GM19372 (cell line): ENCODE results near the gene ATG4D.
"Not testable (repeated sequence)": the region's sequence is repeated elsewhere in the genome, so short reads cannot be mapped to it uniquely, and the experiment has no call there.

Experiments
- ATAC-seq: cut with Tn5 transposase; IDR thresholded peaks from one replicate; pipeline ENCODE4 v1.9.1; 2021; ENCODE audit warnings: mild to moderate bottlenecking, low read depth, moderate library complexity; ENCODE audit not compliant: unreplicated experiment

ATG4D gene

DNA sequence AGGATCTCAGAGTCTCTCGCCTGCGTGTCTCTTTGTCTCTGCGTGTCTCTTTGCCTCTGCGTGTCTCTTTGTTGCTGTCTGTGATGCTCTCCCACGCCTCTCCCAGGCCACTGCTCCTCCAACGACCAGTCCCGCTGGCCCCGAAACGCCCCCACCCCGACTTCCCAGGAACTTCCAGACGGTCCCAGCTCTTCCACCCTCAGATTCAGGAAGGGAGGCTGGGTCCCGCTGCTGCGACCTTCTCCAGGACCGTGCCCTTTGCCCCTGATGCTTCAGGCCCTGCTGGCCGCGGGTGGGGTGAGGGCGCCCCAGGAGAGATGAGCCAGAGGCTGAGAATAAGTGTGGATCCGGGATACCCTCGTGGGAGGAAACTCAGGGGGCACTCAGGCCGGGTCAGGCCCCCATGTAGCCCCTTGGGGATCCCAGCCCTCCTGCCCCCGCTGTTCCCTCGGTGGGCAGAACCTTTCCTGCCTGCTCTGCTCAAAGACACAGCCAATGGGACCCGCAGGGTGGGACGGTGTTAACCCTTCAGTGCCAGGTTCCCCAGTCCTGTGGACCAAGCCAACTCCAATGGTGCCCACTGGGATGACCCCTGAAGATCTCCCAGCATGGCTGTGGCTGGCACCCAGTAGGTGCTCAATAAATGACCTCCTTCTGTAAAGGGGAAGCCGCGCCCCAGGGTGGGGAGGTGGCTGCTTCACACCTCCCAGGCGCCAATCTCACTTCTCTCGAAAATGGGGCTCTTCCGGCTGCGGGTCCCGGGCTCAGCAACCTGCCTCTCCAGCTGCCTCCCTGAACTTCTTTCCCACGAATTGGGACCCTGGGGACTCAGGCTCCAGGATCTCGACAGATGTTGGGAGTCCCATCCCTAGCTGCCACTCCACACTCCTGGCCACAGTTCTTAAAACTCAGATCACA is 25.0 kb upstream of the ATG4D start:
- no peak for ATAC-seq

DNA sequence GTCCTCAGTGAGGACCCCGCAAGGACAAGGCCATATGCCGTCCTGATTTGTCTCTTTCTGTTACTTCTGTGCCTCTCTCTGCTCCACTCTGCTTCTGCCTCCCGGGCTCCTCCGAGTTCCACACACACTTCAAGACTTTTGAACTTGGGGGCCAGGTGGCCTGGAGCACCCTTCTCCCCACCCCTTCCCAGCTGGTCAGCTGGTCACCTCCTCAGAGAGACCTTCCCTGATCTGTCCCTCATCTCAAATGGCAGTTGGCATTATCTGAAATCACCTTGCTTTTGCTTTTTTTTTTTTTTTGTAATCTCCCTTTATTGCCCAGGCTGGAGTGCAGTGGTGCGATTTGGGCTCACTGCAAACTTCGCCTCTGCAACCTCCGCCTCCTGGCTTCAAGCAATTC is 24.3 kb upstream of the ATG4D start:
- ATAC-seq: no peak

DNA sequence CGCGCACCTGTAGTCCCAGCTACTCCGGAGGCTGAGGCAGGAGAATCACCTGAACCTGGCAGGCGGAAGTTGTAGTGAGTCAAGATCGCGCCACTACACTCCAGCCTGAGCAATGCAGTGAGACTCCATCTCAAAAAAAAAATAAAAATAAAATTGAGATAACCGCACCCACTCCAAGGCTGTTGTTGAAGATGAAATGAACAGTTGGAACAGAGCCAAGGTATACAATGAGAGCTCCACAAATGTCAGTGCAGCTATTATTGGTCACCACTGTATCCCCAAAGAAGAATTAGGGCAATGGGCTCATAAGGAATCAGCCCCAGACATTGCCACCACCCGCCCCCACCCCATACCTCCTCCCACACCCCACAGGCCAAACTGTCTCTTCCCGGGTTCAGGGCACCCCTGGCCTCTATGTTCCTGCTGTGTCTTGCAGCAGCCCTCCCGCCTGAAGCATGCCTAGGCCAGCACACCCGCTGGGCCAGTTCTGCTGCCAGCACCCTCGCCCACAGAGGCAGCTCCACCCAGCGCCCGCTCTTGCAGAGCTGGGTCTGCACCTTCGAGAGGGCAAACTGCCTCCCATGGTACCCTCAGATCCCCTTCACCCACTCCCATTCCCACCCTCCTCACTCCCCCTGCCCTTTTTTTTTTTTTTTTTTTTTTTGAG is 22.9 kb upstream of the ATG4D start:
- no peak for ATAC-seq

DNA sequence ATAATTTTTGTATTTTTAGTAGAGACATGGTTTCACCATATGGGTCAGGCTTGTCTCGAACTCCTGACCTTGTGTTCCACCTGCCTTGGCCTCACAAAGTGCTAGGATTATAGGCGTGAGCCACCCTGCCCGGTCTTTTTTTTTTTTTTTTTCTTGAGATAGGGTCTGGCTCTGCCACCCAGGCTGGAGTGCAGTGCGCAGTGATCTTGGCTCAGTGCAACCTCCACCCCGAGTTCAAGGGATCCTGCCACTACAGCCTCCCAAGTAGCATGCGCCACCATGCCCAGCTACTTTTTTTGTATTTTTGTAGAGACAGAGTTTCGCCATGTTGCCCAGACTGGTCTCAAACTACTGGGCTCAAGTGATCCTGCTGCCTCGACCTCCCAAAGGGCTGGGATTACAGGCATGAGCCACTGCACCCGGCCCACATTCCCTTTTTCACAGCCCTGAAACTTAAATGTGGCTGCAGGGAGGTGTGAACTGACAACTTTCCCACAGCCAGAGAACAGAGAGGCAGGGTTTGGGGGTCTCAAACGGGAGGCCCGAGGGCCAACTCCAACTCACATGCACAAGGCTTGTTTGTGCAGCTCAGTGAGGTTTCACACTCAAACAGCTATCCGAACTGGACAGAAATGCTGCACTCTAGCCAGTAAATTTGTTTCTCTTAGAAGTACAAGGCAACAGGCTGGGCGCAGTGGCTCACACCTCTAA is 22.1 kb upstream of the ATG4D start:
- no peak for ATAC-seq

DNA sequence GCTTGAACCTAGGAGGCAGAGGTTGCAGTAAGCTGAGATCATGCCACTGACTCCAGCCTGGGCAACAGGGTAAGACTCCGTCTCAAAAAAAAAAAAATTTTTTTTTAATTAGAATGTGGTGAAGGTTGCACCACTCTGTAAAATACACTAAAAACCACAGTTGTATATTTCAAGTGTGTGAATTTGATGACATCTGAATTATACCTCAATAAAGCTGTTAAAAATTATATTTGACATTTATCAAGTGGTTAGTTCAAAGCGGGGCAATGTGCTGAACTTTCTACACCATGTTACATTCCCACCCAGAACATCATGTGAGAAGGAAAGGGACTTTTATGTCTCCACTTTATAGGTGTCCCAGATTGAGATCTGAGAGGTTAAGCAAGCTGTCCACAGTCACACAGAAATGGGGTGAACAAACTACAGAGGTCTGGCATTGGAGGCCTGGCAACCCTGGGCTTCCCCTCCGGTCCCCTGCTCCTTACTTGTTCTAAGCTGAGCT is 20.5 kb upstream of the ATG4D start:
- no peak for ATAC-seq

DNA sequence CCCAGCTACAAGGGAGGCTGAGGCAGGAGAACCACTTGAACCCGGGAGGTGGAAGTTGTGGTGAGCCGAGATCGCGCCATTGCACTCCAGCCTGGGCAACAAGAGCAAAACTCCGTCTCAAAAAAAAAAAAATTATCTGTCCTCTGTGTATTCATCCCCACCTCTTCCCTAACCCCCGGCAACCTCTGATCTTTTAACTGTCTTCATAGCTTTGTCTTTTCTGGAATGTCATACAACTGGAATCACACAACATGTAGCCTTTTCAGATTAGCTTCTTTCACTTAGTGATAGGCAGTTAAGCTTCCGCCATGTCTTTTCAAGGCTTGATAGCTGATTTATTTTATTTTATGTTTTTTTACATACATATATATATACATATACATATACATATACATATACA is 18.1 kb upstream of the ATG4D start:
- no peak for ATAC-seq

DNA sequence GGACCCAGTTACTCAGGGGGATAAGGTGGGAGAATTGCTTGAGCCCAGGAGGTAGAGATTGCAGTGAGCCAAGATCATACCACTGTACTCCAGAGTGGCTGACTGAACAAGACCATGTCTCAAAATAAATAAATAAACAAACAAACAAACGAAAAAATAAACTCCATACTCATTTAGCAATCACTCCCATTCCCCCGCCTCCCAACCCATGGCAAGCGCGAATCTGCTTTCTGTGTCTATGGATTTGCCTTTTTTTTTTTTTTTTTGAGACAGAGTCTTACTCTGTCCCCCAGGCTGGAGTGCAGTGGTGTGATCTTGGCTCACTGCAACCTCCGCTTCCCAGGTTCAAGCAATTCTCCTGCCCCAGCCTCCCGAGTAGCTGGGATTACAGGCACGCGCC is 16.8 kb upstream of the ATG4D start:
- ATAC-seq: not testable (repeated sequence)

DNA sequence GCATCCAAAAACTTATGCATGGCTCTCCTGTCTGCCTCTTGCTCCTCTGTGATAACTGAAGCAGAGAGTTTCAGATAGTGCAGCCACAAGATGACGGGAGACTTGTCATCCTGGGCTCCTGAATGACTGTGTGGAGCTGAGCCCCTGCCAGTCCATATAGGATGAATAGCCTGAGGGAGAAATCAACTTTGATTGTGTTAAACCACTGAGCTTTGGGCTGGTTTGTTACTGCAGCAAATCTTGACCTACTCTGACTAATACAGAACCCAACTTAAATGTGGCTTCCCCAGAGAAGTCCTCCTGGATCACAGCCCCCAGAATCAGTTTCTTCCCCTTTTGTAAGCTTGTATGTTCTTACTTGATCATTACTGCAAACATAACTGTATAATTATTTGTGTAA is 11.2 kb upstream of the ATG4D start:
- ATAC-seq: no peak

DNA sequence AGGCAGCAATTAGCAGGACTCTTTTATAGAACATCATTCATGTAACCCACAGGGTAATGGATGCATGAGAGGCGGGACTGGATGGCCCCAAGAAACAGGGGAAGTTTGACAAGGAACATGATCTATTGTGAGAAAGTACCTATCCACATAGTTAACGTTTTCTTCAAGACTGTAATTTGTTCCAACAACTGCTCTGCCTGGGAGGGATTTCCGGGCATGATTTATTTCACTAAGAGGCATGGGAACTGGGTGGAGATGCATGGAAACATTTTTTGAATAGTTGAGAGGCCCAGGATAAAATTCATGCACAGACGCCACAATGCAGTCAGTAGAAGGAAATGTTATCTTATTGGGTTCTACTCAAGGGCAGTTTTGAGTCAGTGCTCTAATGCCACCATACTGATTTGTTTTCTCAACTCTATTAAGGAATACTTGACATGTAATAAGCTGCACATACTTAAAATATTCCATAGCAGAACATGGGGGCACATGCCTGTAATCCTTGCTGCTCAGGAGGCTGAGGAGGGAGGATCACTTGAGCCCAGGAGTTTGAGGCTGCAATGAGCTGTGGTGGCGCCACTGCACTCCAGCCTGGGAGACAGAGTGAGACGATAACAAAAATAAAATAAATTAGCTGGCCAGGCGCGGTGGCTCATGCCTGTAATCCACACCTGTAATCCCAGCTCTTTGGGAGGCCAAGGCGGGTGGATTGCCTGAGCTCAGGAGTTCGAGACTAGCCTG is 9.9 kb upstream of the ATG4D start:
- no peak for ATAC-seq

DNA sequence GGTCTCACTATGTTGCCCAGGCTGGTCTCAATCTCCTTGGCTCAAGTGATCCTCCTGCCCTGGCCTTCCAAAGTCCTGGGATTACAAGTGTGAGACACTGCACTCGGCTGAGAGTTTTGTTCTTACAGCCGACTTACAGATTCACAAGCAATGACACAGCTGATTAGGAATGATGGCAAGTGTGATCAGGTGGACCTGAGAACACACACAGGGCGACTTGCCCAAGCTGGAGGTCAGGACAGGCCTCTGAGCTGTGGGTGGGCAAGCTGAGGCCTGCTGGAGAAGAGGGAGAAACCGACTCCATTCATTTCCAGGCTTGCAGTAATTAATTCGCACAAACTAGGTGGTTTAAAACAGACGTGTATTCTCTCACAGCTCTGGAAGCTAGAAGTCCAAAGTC is 8.1 kb upstream of the ATG4D start:
- no peak for ATAC-seq

DNA sequence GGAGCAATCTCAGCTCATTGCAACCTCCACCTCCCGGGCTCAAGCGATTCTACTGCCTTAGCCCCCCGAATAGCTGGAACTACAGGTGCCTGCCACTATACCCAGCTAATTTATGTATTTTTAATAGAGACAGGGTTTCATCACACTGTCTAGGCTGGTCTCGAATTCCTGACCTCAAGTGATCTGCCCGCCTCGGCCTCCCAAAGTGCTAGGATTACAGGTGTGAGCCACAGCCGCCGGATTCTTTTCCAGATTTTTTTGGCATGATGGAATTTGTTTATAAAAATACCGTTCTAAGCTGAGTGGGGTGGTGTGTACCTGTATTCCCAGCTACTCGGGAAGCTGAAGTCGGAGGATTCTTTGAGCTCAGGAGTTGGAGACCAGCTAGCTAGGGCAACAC is 6.0 kb upstream of the ATG4D start:
- ATAC-seq: no peak

DNA sequence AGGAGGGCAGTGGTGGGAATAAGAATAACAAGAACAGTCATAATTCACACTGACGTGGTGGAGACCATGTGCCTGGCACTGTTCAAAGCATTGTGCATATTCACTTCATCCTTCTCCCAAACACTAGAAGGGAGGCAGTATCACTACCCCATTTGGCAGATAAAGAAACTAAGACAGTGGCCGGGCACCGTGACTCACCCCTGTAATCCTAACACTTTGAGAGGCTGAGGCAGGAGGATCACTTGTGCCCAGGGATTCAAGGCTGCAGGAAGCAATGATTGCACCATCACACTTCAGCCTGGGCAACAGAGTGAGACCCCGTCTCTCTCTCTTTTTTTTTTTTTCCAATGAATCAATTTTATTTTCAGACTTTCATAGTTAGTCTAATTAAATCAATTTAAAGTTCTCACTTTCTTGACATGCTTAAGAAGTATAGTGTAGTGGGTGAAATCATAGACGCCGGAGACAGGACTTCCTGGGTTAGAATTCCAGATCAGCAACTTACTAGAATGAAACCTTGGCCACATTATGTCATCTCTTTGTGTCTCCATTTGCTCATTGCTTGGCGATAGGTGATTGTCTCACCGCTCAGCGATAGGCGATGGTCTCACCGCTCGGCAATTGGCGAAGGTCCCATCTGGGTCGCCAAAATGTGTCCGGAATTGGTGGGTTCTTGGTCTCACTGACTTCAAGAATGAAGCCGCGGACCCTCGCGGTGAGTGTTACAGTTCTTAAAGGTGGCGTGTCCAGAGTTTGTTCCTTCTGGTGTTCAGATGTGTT is 5.3 kb upstream of the ATG4D start:
- ATAC-seq: no peak

DNA sequence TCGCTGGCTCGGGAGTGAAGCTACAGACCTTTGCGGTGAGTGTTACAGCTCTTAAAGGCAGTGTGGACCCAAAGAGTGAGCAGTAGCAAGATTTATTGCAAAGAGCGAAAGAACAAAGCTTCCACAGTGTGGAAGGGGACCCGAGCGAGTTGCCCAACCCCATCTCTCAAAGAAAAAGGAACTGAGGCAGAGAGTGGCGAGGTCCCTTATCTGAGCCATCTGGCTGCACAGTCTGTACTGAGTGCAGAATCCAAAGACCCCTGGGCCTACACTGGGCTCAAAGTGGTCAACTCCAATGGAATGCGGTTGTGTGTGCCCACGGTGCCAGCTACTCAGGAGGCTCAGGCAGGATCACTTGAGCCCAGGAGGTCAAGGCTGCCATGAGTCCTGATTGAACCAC is 4.7 kb upstream of the ATG4D start:
- not testable (repeated sequence) for ATAC-seq

DNA sequence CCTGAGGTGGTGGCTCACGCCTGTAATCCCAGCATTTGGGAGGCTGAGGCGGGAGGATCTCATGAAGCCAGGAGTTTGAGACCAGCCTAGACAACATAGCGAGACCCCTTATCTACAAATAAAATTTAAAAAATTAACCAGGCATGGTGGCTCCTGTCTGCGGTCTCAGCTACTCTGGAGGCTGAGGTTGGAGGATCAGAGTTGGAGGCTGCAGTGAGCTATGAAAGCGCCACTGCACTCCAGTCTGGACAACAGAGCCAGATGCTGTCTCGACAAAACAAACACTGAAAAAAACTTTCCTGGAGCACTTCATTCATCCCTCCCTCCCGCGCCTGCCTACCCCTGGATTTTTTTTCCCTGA is 665 bp upstream of the ATG4D start:
- ATAC-seq: no peak

DNA sequence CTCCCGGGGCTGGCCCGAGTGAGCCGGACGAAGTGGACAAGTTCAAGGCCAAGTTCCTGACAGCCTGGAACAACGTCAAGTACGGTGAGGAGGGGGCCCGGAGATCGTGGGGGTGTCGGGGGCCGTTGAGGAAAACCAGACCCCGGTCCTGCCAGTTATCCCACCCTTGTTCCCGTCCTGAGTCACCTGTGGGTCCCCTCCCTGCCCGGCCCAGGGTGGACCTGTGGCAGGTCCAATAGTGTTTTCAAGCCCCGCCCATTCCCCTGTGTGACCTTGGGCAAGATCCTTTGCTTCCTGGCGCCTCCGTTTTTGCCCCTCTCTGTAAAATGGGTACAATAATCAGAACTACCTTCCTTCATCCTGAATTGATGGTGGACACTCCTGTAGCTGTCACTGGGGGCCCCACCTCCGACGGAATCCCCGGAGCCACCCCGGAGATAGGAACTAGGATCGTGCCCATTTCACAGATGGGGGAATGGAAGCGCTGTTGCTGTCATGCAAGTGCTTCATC is 593 bp downstream of the ATG4D start:
- ATAC-seq: no peak

DNA sequence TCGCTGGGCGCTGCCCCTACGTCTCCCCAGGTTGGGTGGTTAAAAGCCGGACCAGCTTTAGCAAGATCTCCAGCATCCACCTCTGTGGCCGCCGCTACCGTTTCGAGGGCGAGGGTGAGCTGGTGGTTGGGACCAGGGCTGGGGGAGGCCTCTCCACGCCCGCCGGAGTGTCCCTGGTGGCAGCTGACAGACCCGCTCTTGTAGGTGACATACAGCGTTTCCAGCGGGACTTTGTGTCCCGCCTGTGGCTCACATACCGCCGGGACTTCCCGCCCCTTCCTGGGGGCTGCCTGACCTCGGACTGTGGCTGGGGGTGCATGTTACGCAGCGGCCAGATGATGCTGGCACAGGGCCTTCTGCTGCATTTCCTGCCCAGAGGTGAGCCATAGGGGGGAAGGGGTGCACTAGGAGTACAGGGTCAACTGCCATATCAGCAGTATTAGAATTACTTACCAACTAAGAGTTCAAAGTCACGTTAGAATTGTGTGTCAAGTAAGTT is 1.1 kb downstream of the ATG4D start:
- ATAC-seq: no peak

DNA sequence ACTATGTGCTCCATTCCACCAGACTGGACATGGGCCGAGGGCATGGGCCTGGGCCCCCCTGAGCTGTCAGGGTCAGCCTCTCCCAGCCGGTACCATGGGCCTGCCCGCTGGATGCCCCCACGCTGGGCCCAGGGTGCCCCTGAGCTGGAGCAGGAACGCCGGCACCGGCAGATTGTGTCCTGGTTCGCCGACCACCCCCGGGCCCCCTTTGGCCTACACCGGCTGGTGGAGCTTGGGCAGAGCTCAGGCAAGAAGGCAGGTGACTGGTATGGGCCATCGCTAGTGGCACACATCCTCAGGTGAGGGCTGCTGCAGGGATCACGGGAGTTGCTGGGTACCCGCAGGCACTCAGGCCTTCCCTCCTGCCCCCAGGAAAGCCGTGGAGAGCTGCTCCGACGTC is 3.1 kb downstream of the ATG4D start:
- no peak for ATAC-seq

DNA sequence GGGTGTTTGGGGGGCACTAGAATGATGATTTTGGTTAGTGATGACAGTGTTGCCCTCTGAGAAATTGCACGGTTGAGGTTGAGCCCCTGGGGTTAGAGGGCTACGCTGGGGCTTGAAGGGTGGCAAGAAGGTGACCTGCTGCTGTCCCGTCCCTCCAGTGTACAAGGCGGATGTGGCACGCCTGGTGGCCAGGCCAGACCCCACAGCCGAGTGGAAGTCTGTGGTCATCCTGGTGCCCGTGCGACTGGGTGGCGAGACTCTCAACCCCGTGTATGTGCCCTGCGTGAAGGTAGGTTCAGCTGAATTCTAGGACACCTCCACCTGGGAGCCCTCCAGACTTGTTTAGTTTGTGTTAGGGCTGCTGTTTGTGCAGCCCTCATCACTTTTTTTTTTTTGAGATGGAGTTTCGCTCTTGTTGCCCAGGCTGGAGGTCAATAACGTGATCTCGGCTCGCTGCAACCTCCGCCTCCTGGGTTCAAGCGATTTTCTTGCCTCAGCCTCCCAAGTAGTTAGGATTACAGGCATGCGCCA is 5.1 kb downstream of the ATG4D start:
- ATAC-seq: no peak

DNA sequence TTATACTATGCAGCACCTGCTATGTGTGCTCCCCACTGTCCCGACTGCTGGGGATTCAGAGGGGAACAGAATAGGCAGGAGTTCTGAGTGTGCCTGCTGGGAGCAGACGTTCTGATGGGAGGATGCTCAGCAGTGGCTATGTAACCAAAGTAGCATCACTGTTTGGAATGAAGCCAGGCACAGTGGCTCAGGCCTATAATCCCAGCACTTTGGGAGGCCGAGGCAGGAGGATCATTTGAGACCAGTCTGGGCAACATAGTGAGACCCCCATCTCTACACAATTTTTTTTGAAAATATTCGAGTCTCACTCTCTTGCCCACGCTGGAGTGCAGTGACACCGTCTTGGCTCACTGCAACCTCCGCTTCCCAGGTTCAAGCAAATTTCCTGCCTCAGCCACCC is 6.0 kb downstream of the ATG4D start:
- ATAC-seq: no peak
